ENCODE measurements around the gene HMG20B. TPM values are rescaled to one million over a fixed set of nuclear protein-coding genes. Genes with fewer than 3 reads are reported as not detected.

Gene HMG20B
- total and polyA plus RNA-seq, 2 of the 8 experiments (the other 6 are each of a cell fraction or from before 2014, with no cell fraction given), result 42.9 to 74.2 TPM

DNA sequence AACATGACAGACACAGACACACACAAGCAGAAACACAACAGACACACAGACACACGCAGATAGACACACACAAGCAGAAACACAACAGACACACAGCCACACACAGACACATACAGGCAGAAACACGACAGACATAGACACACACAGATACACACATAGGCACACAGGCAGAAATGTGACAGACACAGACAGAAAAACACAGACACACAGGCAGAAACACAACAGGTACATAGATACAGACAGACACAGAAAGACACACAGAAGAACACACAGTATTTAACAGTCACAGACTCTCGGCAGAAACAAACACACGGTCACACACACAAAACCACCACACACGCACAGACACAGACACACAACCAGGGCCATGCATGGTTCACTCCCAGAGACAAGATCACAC lies 33.0 kb downstream of the HMG20B start:
- peak overlapping the region; percentile 86 for H2AK5ac ChIP-seq (ENCODE audit: low read depth, low read length)
- H3K14ac ChIP-seq (ENCODE audit: insufficient read length), result no peak overlapping the region
- no peak for FAIRE-seq
- H3K4ac ChIP-seq (replicated peaks; ENCODE audit: insufficient read length, low read depth, low read length), result peak overlapping the region; percentile 38
- H3K23ac ChIP-seq (ENCODE audit: insufficient read length), result no peak overlapping the region
- POLR2A ChIA-PET (ENCODE audit: partially characterized antibody), result no interaction called here
- peak overlapping the region; percentile 50; the same call in 1 of the 2 replicates for H2BK12ac ChIP-seq (ENCODE audit: low read depth, low read length)
- peaks cover 0 to 16% (median 13%) of the 10 kb centered on the region in 4 experiments; a peak in 5 of 7 replicates for H3K27me3 ChIP-seq (replicated peaks in 1 of 4; ENCODE audit: control insufficient read depth in 3 of 4, extremely low read depth in 1 of 4, insufficient read depth in 3 of 4, low read length in 3 of 4)
- H3K4me1 ChIP-seq (replicated peaks in 1 of 4; ENCODE audit: control insufficient read depth in 3 of 4, insufficient read depth in 4 of 4, low read length in 3 of 4), result peaks cover 3 to 14% (median 12%) of the 10 kb centered on the region in 4 experiments
- H2BK20ac ChIP-seq (ENCODE audit: low read length), result no peak overlapping the region
- H3K18ac ChIP-seq (ENCODE audit: extremely low read depth, low read length), result no peak overlapping the region
- no peak overlapping the region for H4K8ac ChIP-seq (ENCODE audit: extremely low read depth, insufficient read depth, low read length)
- no peaks in the 10 kb centered on the region for H3K9me3 ChIP-seq (ENCODE audit: insufficient read depth in 2 of 2, low read depth in 1 of 2, low read length in 1 of 2)
- no peaks in the 10 kb centered on the region for H3K36me3 ChIP-seq (ENCODE audit: control insufficient read depth in 2 of 4, insufficient read depth in 4 of 4, low read length in 3 of 4)
- H4K91ac ChIP-seq (replicated peaks; ENCODE audit: insufficient read length, low read length), result no peak overlapping the region
- peak overlapping the region in 1 of 4 experiments; percentile 64; a peak in 2 of 8 replicates for H3K4me3 ChIP-seq (ENCODE audit: extremely low read depth in 1 of 4, insufficient read depth in 2 of 4, low read depth in 3 of 4, low read length in 4 of 4)
- peak overlapping the region; percentile 99 for H2BK15ac ChIP-seq (ENCODE audit: low read length)
- no peak overlapping the region for H3K27ac ChIP-seq (ENCODE audit: low read depth, low read length)
- no peak for DNase-seq (ENCODE audit: low read depth in 1 of 2, low spot score in 2 of 2)
- H4K20me1 ChIP-seq (replicated peaks in 1 of 2; ENCODE audit: control insufficient read depth in 1 of 2, insufficient read depth in 2 of 2, low read length in 2 of 2), result peaks cover 0 to 8% of the 10 kb centered on the region in 2 experiments
- H2AFZ ChIP-seq (ENCODE audit: low read length), result no peak overlapping the region
- H3K23me2 ChIP-seq (ENCODE audit: low read depth, low read length), result peaks cover 18% of the 10 kb centered on the region; the same call in 1 of the 2 replicates
- CTCF ChIA-PET (ENCODE audit: partially characterized antibody), result no interaction called here
- H2BK120ac ChIP-seq (replicated peaks; ENCODE audit: low read depth, low read length), result no peak overlapping the region
- peak overlapping the region; percentile 82 to 83 for H3K4me2 ChIP-seq (ENCODE audit: insufficient read depth in 1 of 2, low read depth in 2 of 2, low read length in 2 of 2)
- H3K79me2 ChIP-seq (ENCODE audit: control insufficient read depth in 1 of 2, insufficient read depth in 2 of 2, low read length in 2 of 2), result no peaks in the 10 kb centered on the region
- H3K56ac ChIP-seq (replicated peaks; ENCODE audit: insufficient read length, low read depth, low read length), result no peak overlapping the region
- no peaks in the 10 kb centered on the region for H3K79me1 ChIP-seq (ENCODE audit: low read depth, low read length)
- 73% methylated on average over 5 of the region's 5 CpGs; no CpG with 5 or more reads in 1 of the 2 experiments for WGBS, 2 experiments (ENCODE audit: extremely low coverage in 1 of 2, insufficient coverage in 1 of 2, insufficient read length in 1 of 2, insufficient replicate concordance in 2 of 2, low coverage in 1 of 2, low lambda C conversion rate in 2 of 2, missing lambda C conversion rate in 1 of 2)
- peak overlapping the region in 1 of 4 experiments; percentile 39; a peak in 2 of 7 replicates for H3K9ac ChIP-seq (replicated peaks in 1 of 4; ENCODE audit: extremely low read depth in 1 of 4, low read depth in 3 of 4, low read length in 3 of 4)
- peak overlapping the region; percentile 32; the same call in 1 of the 2 replicates for H2BK5ac ChIP-seq (ENCODE audit: low read depth, low read length)
- no peak overlapping the region for H4K5ac ChIP-seq (ENCODE audit: insufficient read length, low read depth, low read length)
- TF ChIP-seq EP300 (IDR thresholded peaks at IDR 0.05; ENCODE audit: borderline replicate concordance in 1 of 2, low read depth in 2 of 2, low read length in 2 of 2) (no peak), TAF7 (optimal IDR thresholded peaks at IDR 0.05; ENCODE audit: borderline replicate concordance, low read depth, low read length) (no peak), SIRT6 (IDR thresholded peaks at IDR 0.05; ENCODE audit: low read length) (no peak), KDM1A (IDR thresholded peaks at IDR 0.05; ENCODE audit: borderline replicate concordance, low read length) (no peak), SUZ12 (IDR thresholded peaks at IDR 0.05; ENCODE audit: low read length) (no peak), CEBPB (IDR thresholded peaks at IDR 0.05; ENCODE audit: low read depth, low read length) (no peak), SP2 (IDR thresholded peaks at IDR 0.05; ENCODE audit: low read length) (no peak)
- TF ChIP-seq, protein P1, sequence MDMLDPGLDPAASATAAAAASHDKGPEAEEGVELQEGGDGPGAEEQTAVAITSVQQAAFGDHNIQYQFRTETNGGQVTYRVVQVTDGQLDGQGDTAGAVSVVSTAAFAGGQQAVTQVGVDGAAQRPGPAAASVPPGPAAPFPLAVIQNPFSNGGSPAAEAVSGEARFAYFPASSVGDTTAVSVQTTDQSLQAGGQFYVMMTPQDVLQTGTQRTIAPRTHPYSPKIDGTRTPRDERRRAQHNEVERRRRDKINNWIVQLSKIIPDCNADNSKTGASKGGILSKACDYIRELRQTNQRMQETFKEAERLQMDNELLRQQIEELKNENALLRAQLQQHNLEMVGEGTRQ (IDR thresholded peaks at IDR 0.05; ENCODE audit: low read length), result no peak
- TF ChIP-seq, protein P2, sequence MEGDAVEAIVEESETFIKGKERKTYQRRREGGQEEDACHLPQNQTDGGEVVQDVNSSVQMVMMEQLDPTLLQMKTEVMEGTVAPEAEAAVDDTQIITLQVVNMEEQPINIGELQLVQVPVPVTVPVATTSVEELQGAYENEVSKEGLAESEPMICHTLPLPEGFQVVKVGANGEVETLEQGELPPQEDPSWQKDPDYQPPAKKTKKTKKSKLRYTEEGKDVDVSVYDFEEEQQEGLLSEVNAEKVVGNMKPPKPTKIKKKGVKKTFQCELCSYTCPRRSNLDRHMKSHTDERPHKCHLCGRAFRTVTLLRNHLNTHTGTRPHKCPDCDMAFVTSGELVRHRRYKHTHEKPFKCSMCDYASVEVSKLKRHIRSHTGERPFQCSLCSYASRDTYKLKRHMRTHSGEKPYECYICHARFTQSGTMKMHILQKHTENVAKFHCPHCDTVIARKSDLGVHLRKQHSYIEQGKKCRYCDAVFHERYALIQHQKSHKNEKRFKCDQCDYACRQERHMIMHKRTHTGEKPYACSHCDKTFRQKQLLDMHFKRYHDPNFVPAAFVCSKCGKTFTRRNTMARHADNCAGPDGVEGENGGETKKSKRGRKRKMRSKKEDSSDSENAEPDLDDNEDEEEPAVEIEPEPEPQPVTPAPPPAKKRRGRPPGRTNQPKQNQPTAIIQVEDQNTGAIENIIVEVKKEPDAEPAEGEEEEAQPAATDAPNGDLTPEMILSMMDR (IDR thresholded peaks at IDR 0.05; ENCODE audit: control extremely low read depth in 1 of 3, insufficient read depth in 1 of 3, low read depth in 1 of 3, low read length in 3 of 3), result no peak
- TF ChIP-seq, protein P3, sequence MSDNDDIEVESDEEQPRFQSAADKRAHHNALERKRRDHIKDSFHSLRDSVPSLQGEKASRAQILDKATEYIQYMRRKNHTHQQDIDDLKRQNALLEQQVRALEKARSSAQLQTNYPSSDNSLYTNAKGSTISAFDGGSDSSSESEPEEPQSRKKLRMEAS (IDR thresholded peaks at IDR 0.05), result no peak
